GM12891 (cell line): ENCODE data around the gene ITGAD.

Source experiments
- PAX5 ChIP-seq: IDR thresholded peaks from 2 replicates; pipeline ENCODE4 v1.6.1; 2011; ENCODE audit warnings: low read length, moderate library complexity, mild to moderate bottlenecking; ENCODE audit not compliant: insufficient read depth, severe bottlenecking
- POLR2A ChIP-seq: IDR thresholded peaks from 2 replicates; pipeline ENCODE4 v1.6.1; 2011; ENCODE audit warnings: low read depth, low read length, control low read depth
- POLR2AphosphoS5 ChIP-seq: IDR thresholded peaks from 2 replicates; pipeline ENCODE4 v1.6.1; 2011; ENCODE audit warnings: low read depth, low read length, control low read depth
- POU2F2 ChIP-seq: IDR thresholded peaks from 2 replicates; pipeline ENCODE4 v1.6.1; 2011; ENCODE audit warnings: low read depth, mild to moderate bottlenecking, control low read depth, low read length, moderate library complexity
- SPI1 ChIP-seq: IDR thresholded peaks from 2 replicates; pipeline ENCODE4 v1.6.1; 2011; ENCODE audit warnings: low read depth, low read length, control low read depth
- TAF1 ChIP-seq: IDR thresholded peaks from 2 replicates; pipeline ENCODE4 v1.6.1; 2011; ENCODE audit warnings: low read depth, low read length, control low read depth

GRCh38 chr16:31382485-31383161, 10.5 kb upstream of the ITGAD start:
- TF ChIP-seq POLR2A = no peak
- no peak for TF ChIP-seq TAF1
- TF ChIP-seq POLR2AphosphoS5 = no peak
- no peak for TF ChIP-seq POU2F2
- TF ChIP-seq PAX5 = no peak
- TF ChIP-seq SPI1 = no peak
